Stimulated activated naive B cell treated with anti-CD40 and anti-IgM and Interleukin-4, amounts not matched to agents 10 μg/mL and 1 μg/mL and 100 μg/mL, for 72 hours (primary cell): Measurements from ENCODE around the gene BMP6.

Experiments used
- ATAC-seq, 2 donors: fragments of 150-1000 bp; cut with Tn5 transposase; replicated peaks; 2 replicates each; pipeline ENCODE4 v1.10.0; 2021; ENCODE audit warnings: moderate library complexity in 1 of 2
- DNase-seq: peaks from one replicate; pipeline ENCODE4 v3.0.0; 2021
- H3K27ac Mint-ChIP-seq: one replicate; pipeline ENCODE4 v1.8.0; 2022; ENCODE audit warnings: mild to moderate bottlenecking, mixed read lengths
- H3K27me3 Mint-ChIP-seq, 2 donors: one replicate each; pipeline ENCODE4 v1.8.0; 2022; ENCODE audit warnings: mixed read lengths in 2 of 2
- H3K36me3 Mint-ChIP-seq, 2 donors: one replicate each; pipeline ENCODE4 v1.8.0; 2022; ENCODE audit warnings: mixed read lengths in 2 of 2, mild to moderate bottlenecking in 1 of 2
- H3K4me1 Mint-ChIP-seq, 2 donors: one replicate each; pipeline ENCODE4 v1.8.0; 2022; ENCODE audit warnings: mixed read lengths in 2 of 2, mild to moderate bottlenecking in 1 of 2
- H3K4me3 Mint-ChIP-seq, 2 donors: one replicate each; pipeline ENCODE4 v1.8.0; 2022; ENCODE audit warnings: mild to moderate bottlenecking in 2 of 2, mixed read lengths in 2 of 2, moderate library complexity in 1 of 2
- H3K9me3 Mint-ChIP-seq, 2 donors: one replicate each; pipeline ENCODE4 v1.8.0; 2022; ENCODE audit warnings: mixed read lengths in 2 of 2, mild to moderate bottlenecking in 1 of 2

The BMP6 gene

DNA sequence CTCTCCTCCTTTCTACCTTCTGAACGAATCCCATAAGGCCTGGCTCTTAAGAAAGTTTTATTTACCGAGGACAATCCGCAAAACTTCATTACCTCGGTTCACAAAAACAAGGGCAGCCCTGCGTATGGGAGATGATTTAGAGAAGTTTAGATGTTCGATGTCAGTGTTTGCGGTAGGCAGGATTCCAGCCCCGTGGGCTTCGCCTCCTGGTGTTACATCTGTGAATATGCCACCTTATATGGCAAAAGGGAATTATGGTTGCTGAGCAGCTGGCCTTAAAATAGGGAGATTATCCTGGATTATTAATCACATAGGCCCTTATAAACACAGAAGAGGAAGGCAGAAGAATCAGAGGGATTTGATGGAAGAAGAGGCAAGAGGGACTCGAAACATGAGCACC lies 21.1 kb downstream of the BMP6 start:
- ATAC-seq, result no peak
- Mint-ChIP-seq H3K4me1 (no peaks in the 10 kb centered on the region), H3K4me3 (no peak overlapping the region), H3K27me3 (peaks cover 27% of the 10 kb centered on the region in 2 donors), H3K9me3 (no peaks in the 10 kb centered on the region), H3K27ac (no peak overlapping the region), H3K36me3 (no peaks in the 10 kb centered on the region)
- DNase-seq, result no peak

GRCh38 chr6:7747433-7747832 lies 21.5 kb downstream of the BMP6 start:
- Mint-ChIP-seq H3K27me3 (peaks cover 24 to 27% of the 10 kb centered on the region in 2 donors), H3K4me3 (no peak overlapping the region), H3K9me3 (no peaks in the 10 kb centered on the region), H3K4me1 (no peaks in the 10 kb centered on the region), H3K27ac (no peak overlapping the region), H3K36me3 (no peaks in the 10 kb centered on the region)
- ATAC-seq (no peak), DNase-seq (no peak)

- ATAC-seq, result no peak
- H3K9me3 Mint-ChIP-seq, result no peaks in the 10 kb centered on the region
- H3K4me3 Mint-ChIP-seq, result no peak overlapping the region
- H3K36me3 Mint-ChIP-seq, result no peaks in the 10 kb centered on the region
- H3K27ac Mint-ChIP-seq, result no peak overlapping the region
- no peak for DNase-seq
- H3K27me3 Mint-ChIP-seq, result peaks cover 24 to 27% of the 10 kb centered on the region in 2 donors
- H3K4me1 Mint-ChIP-seq, result no peaks in the 10 kb centered on the region
Measured at GRCh38 chr6:7747901-7748504, 22.1 kb downstream of the BMP6 start.

DNA sequence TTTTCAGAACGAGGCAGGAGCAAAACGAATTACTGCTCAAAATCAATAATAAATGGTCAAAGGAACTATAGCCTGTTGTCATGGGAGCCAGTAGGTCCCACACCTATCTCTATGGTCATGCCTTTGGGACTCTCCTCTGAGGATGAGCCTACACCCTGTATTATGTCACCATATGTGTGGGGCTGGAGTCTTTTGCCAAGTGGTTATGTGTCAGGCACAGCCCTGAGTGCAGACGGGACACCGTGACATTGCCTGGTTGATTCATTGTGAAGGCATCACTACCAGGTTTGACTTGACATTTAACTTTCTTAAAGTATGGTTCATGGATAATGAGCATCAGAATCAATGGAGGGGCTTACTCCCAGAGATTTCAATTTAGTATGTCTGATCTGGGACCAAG lies 23.6 kb downstream of the BMP6 start:
- Mint-ChIP-seq H3K9me3 (no peaks in the 10 kb centered on the region), H3K4me3 (no peak overlapping the region), H3K36me3 (no peaks in the 10 kb centered on the region), H3K4me1 (no peaks in the 10 kb centered on the region), H3K27me3 (peaks cover 31 to 36% of the 10 kb centered on the region in 2 donors), H3K27ac (no peak overlapping the region)
- no peak for DNase-seq
- ATAC-seq, result no peak

GRCh38 chr6:7750197-7750596 lies 24.3 kb downstream of the BMP6 start:
- Mint-ChIP-seq H3K4me3 (no peak overlapping the region), H3K9me3 (no peaks in the 10 kb centered on the region), H3K4me1 (no peaks in the 10 kb centered on the region), H3K27me3 (peaks cover 33 to 39% of the 10 kb centered on the region in 2 donors), H3K36me3 (no peaks in the 10 kb centered on the region), H3K27ac (no peak overlapping the region)
- DNase-seq (no peak), ATAC-seq (no peak)

DNA sequence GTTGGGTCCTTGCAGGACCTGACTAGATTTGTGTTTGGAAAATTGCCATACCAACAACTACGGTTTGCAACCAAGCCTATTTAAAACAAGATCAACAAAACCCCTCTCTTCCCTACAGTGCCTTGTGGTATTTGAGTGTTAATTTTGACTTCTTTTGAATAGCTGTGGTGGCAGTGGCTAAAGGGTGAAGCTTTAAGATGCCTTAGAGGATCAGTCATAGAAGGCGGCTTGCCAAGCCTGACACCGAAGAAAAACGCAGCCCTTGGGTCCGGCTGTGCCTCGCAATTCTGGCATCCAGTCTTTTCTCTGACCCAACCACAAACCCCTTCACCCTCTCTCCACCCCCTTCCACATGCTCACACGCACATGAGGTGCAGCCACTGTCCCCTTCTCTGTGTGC lies 32.6 kb downstream of the BMP6 start:
- no peaks in the 10 kb centered on the region for H3K4me1 Mint-ChIP-seq
- no peaks in the 10 kb centered on the region for H3K36me3 Mint-ChIP-seq
- DNase-seq (no peak), ATAC-seq (no peak)
- no peak overlapping the region for H3K4me3 Mint-ChIP-seq
- H3K9me3 Mint-ChIP-seq, result peaks cover 6 to 12% of the 10 kb centered on the region in 2 donors
- H3K27ac Mint-ChIP-seq, result no peak overlapping the region
- peaks cover 49 to 51% of the 10 kb centered on the region in 2 donors for H3K27me3 Mint-ChIP-seq

DNA sequence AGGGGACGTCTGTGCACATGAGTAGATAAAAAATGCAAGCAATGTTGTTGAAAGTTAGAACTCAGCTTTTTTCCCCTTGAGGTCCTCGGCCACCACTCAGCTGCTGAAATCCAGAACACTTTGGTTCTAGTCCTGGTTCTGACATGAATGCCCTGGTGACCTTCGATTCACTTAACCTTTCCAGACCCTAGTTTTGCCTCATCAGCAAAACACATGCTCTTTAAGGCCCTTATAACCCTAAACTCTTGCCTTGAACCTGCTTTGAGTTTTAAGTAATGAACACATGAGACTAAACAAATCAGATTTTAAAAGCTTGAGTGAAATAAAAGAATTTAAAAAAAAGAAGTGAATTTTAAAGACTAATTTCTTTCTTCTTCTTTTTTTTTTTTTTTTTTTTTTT lies 33.4 kb downstream of the BMP6 start:
- Mint-ChIP-seq H3K27me3 (peaks cover 42 to 52% of the 10 kb centered on the region in 2 donors), H3K36me3 (no peaks in the 10 kb centered on the region), H3K4me3 (no peak overlapping the region), H3K9me3 (peaks cover 6 to 12% of the 10 kb centered on the region in 2 donors), H3K4me1 (no peaks in the 10 kb centered on the region), H3K27ac (no peak overlapping the region)
- DNase-seq, result no peak
- no peak for ATAC-seq

DNA sequence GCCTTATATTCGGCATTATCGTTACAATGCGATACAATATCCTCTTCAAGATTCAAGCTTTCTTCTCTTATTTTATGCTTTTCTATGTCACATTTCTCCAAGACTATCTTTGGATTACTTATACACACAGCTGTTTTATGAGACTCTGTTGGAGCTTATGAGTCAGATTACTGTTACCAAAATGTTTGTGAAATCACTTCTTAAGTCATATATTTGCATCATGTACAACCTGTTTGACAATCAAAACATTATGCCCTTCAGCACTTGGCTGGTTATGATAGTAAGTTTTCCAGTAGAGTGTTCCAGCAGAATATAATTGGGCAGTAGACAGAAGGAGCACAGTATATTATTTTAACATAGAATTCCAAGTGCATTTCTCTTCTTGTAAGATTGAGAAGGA lies 35.2 kb downstream of the BMP6 start:
- DNase-seq, result no peak
- no peaks in the 10 kb centered on the region for H3K36me3 Mint-ChIP-seq
- no peaks in the 10 kb centered on the region for H3K4me1 Mint-ChIP-seq
- no peak overlapping the region for H3K27ac Mint-ChIP-seq
- H3K9me3 Mint-ChIP-seq, result peaks cover 5 to 10% of the 10 kb centered on the region in 2 donors
- no peak for ATAC-seq
- no peak overlapping the region for H3K4me3 Mint-ChIP-seq
- peaks cover 34 to 43% of the 10 kb centered on the region in 2 donors for H3K27me3 Mint-ChIP-seq

- H3K4me1 Mint-ChIP-seq, result no peaks in the 10 kb centered on the region
- H3K27me3 Mint-ChIP-seq, result peaks cover 21 to 29% of the 10 kb centered on the region in 2 donors
- no peak overlapping the region for H3K4me3 Mint-ChIP-seq
- no peaks in the 10 kb centered on the region for H3K36me3 Mint-ChIP-seq
- no peak for ATAC-seq
- no peak for DNase-seq
- H3K27ac Mint-ChIP-seq, result no peak overlapping the region
- H3K9me3 Mint-ChIP-seq, result peaks cover 0 to 1% of the 10 kb centered on the region in 2 donors
Measured at GRCh38 chr6:7762760-7763159, 36.9 kb downstream of the BMP6 start.

GRCh38 chr6:7763881-7764280 lies 38.0 kb downstream of the BMP6 start:
- no peak for ATAC-seq
- peaks cover 0 to 1% of the 10 kb centered on the region in 2 donors for H3K9me3 Mint-ChIP-seq

DNA sequence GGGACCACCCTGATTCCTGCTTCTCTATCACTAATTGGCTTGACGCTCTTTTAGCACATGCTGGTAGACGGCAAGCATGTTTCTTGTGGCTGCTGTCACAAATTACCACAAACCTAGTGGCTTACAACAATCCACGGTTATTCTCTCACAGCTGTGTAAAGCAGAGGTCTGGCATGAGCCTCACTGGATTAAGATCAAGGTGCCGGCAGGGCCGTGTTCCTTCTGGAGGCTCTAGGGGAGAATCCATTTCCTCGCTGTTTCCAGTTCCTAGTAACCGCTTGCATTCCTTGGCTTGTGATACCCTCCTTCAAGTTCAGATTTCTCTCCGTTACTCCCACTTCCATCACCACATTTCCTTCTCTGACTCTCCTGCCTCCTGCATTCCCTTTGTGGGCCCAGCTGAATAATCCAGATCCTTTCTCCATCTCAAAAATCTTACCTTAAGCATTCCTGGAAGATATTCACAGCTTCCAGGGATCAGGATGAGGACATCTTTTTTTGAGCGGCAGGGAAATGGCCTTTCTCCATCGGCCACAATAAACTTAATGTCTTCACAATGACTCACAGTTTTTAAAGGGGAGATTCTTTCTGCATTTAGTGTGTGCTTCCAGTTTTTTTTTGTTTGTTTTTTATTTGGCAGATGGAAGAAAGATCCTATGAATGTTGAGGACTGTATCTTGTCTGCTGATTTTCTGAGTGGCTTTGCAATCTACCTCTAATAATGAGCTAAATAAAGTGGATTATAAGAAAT lies 39.9 kb downstream of the BMP6 start:
- H3K4me3 Mint-ChIP-seq, result no peak overlapping the region
- H3K36me3 Mint-ChIP-seq, result no peaks in the 10 kb centered on the region
- no peaks in the 10 kb centered on the region for H3K4me1 Mint-ChIP-seq
- peaks cover 13 to 21% of the 10 kb centered on the region in 2 donors for H3K27me3 Mint-ChIP-seq
- H3K9me3 Mint-ChIP-seq, result peaks cover 0 to 1% of the 10 kb centered on the region in 2 donors
- ATAC-seq, result no peak
- no peak for DNase-seq
- no peak overlapping the region for H3K27ac Mint-ChIP-seq

More at GRCh38 chr6:7763881-7764280, 38.0 kb downstream of the BMP6 start:
- DNase-seq, result no peak
- Mint-ChIP-seq H3K4me3 (no peak overlapping the region), H3K27me3 (peaks cover 17 to 25% of the 10 kb centered on the region in 2 donors), H3K27ac (no peak overlapping the region), H3K4me1 (no peaks in the 10 kb centered on the region), H3K36me3 (no peaks in the 10 kb centered on the region)

- no peak for ATAC-seq
- Mint-ChIP-seq H3K4me1 (no peaks in the 10 kb centered on the region), H3K9me3 (peaks cover 0 to 1% of the 10 kb centered on the region in 2 donors), H3K36me3 (no peaks in the 10 kb centered on the region), H3K27ac (no peak overlapping the region), H3K27me3 (peaks cover 10 to 26% of the 10 kb centered on the region in 2 donors), H3K4me3 (no peak overlapping the region)
- DNase-seq, result no peak
Measured at GRCh38 chr6:7769702-7770101, 43.8 kb downstream of the BMP6 start.

GRCh38 chr6:7770111-7770510 lies 44.2 kb downstream of the BMP6 start:
- ATAC-seq (no peak), DNase-seq (no peak)
- H3K9me3 Mint-ChIP-seq, result peaks cover 0 to 1% of the 10 kb centered on the region in 2 donors
- no peaks in the 10 kb centered on the region for H3K36me3 Mint-ChIP-seq
- no peaks in the 10 kb centered on the region for H3K4me1 Mint-ChIP-seq
- H3K4me3 Mint-ChIP-seq, result no peak overlapping the region
- peaks cover 10 to 26% of the 10 kb centered on the region in 2 donors for H3K27me3 Mint-ChIP-seq
- no peak overlapping the region for H3K27ac Mint-ChIP-seq

DNA sequence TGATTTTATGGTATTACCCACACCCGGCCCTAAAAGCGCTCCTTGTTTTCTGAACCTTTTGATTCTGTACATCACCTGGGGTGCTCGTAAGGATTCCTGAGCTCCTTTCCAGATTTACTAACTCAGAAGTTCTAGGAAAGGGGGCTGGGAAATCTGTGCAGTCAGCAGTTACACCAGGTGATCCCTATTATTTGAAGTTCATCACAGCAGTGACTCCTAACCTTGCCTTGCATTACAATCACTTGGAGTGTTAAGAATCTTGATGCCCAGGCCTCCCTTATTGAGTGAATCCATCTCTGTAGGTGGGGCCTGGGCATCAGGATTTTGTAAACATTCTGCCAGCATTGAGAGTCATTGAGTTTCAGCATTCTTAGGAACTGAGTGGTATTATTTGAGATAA lies 44.7 kb downstream of the BMP6 start:
- peaks cover 0 to 1% of the 10 kb centered on the region in 2 donors for H3K9me3 Mint-ChIP-seq
- no peaks in the 10 kb centered on the region for H3K36me3 Mint-ChIP-seq
- ATAC-seq (no peak), DNase-seq (no peak)
- no peaks in the 10 kb centered on the region for H3K4me1 Mint-ChIP-seq
- H3K27ac Mint-ChIP-seq, result no peak overlapping the region
- no peak overlapping the region for H3K4me3 Mint-ChIP-seq
- peaks cover 6 to 22% of the 10 kb centered on the region in 2 donors for H3K27me3 Mint-ChIP-seq

DNA sequence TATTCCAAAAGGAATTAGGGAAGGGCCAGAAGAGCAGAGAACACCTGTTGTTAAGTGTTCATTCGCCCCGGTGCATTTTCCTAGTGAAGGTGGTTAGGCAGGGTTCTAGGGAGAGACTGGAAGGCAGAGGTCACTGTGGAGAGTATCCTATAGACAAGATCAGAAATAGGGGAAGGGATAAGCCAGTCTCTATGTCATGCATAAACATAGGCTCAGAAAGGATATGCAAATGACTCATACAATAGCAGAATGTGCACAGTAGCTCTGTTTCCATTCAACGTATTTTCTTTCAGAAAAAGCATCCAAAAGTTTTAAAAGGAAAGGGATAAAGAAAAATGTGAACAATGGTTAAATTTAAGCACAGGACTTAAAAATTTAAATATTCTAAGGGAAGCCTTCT lies 47.4 kb downstream of the BMP6 start:
- H3K27me3 Mint-ChIP-seq, result peaks cover 10 to 30% of the 10 kb centered on the region in 2 donors
- DNase-seq (no peak), ATAC-seq (no peak)
- H3K4me1 Mint-ChIP-seq, result peaks cover 0 to 1% of the 10 kb centered on the region in 2 donors
- no peaks in the 10 kb centered on the region for H3K9me3 Mint-ChIP-seq
- no peaks in the 10 kb centered on the region for H3K36me3 Mint-ChIP-seq
- no peak overlapping the region for H3K4me3 Mint-ChIP-seq
- no peak overlapping the region for H3K27ac Mint-ChIP-seq
